HG02763 (cell line): ENCODE measurements around the gene PTPRG.

Experiments used
- ATAC-seq: cut with Tn5 transposase; IDR thresholded peaks from one replicate; pipeline ENCODE4 v1.9.1; 2021; ENCODE audit warnings: mild to moderate bottlenecking, moderate library complexity; ENCODE audit not compliant: unreplicated experiment

Gene PTPRG

DNA sequence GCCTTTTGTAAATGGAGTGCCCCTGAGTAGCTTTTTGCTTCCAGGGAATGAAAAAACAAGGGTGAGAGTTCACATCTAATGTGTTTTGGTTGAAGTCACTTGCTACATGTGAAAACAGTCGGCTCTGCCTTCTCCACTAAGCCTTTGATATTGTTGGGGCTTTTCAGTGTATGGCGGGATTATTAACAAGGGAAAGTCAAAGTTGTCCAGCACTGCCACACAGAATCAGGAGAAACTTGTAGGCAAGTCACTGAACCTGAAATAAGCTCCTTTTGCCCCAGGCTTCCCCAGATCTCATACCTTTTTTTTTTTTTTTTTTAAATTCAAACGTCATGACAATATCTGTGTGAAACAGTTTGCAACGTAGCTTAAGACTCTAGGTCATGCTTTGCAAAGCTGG lies 564.0 kb downstream of the PTPRG start:
- ATAC-seq: no peak

DNA sequence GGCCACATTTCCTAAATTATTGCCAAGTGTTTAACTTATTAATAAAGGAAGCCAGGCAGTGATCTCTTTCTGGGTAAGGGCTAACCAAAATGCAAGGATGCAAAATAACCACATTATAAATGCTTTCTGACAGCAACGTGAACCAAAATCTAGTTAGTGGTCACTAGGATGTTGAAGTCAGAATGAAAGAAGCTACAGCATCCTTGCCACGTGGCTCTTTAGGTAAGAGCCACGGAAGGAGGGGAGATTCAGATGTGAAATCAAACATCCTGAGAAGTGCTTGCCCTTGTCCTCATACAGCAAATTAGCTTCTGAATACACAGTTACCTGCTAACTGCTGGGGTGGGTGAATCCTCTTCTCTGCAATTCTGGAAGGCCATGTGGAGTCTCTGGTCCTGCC lies 565.7 kb downstream of the PTPRG start:
- no peak for ATAC-seq

DNA sequence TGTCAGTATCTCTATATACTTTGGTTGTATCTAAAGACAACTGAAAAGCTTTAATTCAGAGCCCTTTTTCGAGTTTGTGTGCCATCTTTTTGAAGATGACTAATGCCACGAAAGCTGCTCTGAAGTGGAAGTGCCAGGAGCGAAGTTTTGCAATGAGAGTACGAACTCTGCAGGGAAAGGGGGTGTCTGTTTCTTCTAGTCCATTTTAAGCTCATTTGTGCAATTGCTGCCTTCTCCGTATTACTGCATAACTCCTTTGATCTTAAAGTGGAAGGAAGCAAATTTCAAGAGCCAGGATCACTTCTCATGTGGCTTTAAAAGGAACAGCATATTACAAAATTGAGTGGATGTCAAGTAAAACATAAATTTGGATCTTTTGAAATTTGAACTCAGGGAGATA lies 566.7 kb downstream of the PTPRG start:
- ATAC-seq: no peak

DNA sequence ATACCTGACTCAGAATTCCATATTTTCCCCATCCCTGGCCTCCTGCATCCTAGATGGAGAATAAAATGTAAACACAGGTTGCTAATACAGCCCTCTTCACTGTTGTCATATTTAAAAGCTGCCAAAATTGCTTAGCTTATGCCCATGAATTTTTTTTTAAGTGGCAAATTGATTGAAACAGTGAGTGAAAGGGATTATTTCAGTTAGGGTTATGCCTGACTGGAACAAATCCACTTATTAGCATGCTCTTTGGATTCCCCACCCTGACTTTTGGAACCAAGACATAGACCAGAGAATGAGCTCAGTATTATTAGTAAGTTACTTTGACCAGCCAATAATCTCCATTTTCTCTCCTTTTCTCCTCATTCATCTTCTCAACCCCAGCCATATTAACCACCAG lies 567.3 kb downstream of the PTPRG start:
- no peak for ATAC-seq

GRCh38 chr3:62131050-62131449 lies 569.7 kb downstream of the PTPRG start:
- ATAC-seq: no peak

GRCh38 chr3:62131620-62132019 lies 570.2 kb downstream of the PTPRG start:
- no peak for ATAC-seq

DNA sequence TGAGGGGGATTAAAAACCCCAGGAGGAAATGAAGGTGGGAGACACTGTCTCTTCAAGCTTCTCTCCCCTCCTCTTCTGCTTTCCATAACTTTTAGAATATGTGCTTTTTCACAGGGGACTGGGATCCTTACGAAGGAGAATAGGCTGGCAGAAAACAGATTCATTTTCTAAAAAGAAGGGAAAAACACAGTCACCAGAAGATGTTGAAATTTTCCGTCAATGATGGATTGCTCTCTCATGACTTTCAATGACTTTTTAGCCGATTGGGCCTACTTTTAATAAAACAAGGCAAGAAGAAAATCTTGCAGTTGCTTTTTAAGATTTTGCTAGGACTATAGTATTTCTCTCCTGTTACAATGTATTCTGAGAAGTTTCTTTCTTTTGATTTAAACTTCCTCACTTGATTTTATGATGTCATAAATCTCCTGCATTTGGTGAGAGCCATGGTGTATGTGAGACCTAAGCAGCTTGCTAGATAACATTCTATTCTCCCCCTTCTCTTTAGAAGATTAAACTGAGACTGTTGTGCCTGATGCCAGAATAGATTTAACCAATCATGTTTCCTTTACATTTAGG lies 570.7 kb downstream of the PTPRG start:
- no peak for ATAC-seq

DNA sequence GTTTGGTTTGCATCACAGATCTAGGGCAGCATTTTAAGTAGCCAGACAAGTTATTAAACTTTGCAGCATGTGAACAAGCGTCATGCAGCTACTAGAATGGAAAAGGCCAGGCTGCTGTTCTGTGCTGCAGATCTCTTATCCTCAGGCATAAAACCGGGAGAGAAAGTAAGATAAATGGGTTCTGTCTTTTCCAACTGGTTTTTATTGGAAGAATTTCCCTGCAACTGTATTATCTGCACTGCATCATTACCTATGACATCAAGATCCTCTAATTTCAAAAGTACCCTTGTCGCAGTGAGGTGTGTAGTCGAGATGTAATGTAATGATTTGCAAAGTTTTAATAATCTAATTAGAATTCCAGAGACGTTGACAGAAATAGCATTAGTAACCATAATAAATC lies 571.6 kb downstream of the PTPRG start:
- ATAC-seq: no peak

GRCh38 chr3:62134061-62134496 lies 572.7 kb downstream of the PTPRG start:
- ATAC-seq: no peak

GRCh38 chr3:62135741-62136140 lies 574.4 kb downstream of the PTPRG start:
- ATAC-seq: no peak

GRCh38 chr3:62139957-62140356 lies 578.6 kb downstream of the PTPRG start:
- ATAC-seq: no peak

- no peak for ATAC-seq
These were observed 581.1 kb downstream of the PTPRG start for GRCh38 chr3:62142331-62143085.

DNA sequence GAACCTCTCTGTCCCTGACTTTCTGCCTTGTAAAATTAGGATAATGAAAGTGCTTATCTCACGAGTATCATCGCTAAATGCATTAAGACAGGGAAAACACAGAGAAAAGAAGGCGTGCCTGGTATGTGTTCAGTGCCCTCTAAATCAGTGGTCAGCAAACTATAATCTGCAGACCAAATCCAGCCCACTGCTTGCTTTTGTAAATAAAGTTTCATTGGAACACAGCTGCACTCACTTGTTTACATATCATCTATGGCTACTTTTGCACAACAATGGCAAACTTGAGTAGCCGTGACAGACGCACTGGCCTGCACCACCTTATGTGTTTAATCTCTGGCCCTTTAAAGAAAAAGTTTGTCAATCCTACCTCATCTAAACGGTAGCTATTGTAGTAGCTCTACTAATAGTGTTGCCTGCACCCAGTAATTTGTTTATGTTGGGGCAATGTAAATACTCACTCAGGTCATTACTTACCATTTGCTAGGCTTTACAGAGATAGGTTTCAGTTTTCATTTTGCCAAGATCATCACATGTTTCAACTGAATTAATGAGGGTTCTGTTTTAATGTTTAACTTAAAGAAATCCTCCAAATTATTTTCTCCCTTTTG lies 582.6 kb downstream of the PTPRG start:
- no peak for ATAC-seq

DNA sequence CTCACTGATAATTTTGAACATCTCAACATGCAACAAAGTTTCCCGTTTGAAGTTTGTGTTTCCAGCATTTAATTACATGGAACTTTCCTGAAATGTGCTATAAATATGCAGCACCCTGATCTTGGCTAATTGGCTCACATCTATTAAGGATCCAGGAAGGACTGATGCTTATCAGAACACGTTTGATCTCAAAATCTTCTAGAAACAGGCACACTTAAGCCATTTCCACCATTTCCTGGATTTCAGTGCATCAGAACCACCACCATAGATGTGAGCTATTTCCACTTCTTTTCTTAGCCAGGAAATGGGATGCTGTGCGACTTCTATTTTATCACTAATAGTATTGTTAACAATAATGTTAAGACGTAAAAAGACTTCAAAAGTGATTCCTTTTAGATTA lies 583.1 kb downstream of the PTPRG start:
- no peak for ATAC-seq

GRCh38 chr3:62145086-62145757 lies 583.9 kb downstream of the PTPRG start:
- no peak for ATAC-seq

- no peak for ATAC-seq
These were observed 588.2 kb downstream of the PTPRG start for GRCh38 chr3:62149539-62149938.

DNA sequence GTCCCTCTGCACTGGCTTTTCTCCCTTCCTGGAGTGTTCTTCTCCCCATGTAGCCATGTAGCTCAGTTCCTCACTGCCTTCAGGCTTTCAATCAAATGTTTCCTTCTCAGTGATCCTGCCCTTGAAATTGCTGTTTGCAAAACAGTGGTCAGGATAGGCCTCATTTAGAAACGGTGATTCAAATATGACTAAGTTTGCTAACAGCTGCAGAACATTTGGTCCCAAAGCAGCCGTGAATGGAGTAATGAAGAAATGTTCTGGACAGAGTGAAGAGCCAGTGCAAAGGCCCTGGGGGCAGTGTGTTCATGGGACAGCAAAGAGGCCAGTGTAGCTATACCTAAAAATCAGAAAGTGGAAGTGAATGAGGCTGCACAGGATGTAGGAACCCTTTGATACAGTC lies 588.6 kb downstream of the PTPRG start:
- no peak for ATAC-seq

DNA sequence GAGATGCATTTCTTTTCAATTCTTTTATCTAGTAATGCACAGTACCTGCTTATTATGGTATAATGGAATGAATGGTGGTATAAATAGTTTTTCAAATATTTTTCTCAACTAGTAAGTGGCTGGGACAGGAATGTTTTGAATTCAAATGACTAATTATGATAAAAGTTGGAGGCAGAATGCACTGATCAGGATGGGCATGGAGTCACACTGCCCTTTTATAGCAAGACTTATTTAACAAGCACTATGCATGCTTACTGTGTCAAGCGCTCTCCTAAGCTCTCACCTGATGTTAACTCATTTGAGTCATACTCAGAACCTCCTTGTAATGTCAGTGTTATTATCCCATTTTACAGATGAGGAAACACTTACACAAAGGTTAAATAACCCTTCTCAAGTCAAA lies 590.2 kb downstream of the PTPRG start:
- ATAC-seq: no peak

DNA sequence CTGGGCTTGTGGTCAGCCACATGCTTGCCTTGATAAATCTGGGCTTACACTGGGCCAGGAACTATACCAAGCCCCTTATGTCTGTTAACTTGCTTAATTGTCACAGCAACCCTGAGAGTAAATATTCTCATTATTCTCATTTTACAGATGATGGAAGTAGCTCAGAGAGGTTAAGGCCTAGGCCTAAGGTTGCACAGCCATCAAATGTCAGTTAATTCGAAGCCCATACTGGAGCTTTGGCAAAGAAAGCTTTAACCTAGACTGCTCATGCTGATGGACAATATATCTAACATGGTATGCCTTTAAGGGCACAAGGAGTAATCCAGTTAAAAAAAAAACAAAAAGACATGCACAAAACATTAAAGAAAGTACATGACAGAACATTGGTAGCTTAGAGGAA lies 591.9 kb downstream of the PTPRG start:
- no peak for ATAC-seq

- no peak for ATAC-seq
These were observed 593.2 kb downstream of the PTPRG start for GRCh38 chr3:62154457-62155148.

GRCh38 chr3:62159056-62159708 lies 597.8 kb downstream of the PTPRG start:
- no peak for ATAC-seq
